ENCODE measurements around the gene SNX25. TPM values are rescaled to one million over a fixed set of nuclear protein-coding genes. Genes with fewer than 3 reads are reported as not detected.

The SNX25 gene
- total RNA-seq, 1 experiment from 2014 or later: 16.7 TPM

- Histone ChIP-seq H3K27me3 (ENCODE audit: control insufficient read depth, insufficient read depth, low read length) (no peaks in the 10 kb centered on the region), H3K27ac (ENCODE audit: low read length) (no peak overlapping the region), H3K9me3 (ENCODE audit: control insufficient read depth, insufficient read depth, low read depth, low read length) (no peaks in the 10 kb centered on the region), H3K36me3 (ENCODE audit: control insufficient read depth, insufficient read depth, low read length) (no peaks in the 10 kb centered on the region), H3K4me3 (ENCODE audit: low read depth in 2 of 2, low read length in 2 of 2) (no peak overlapping the region), H3K4me1 (ENCODE audit: control insufficient read depth, insufficient read depth, low read length) (no peaks in the 10 kb centered on the region)
- ChIA-PET CTCF (no interaction called here), POLR2A (no interaction called here)
- DNase-seq (ENCODE audit: low read depth, low spot score): no peak
- BruUV-seq (replicated peaks): no TSS peak
- TF ChIP-seq CTCF (IDR thresholded peaks at IDR 0.05) (no peak), POLR2AphosphoS5 (IDR thresholded peaks at IDR 0.05; ENCODE audit: low read depth, low read length) (no peak), REST (IDR thresholded peaks at IDR 0.05; ENCODE audit: insufficient read depth in 1 of 2, low read depth in 2 of 2, low read length in 1 of 2) (no peak), TCF7L2 (IDR thresholded peaks at IDR 0.05; ENCODE audit: low read depth, low read length) (no peak), SIN3A (IDR thresholded peaks at IDR 0.05; ENCODE audit: borderline replicate concordance, insufficient read depth, low read depth, low read length) (no peak)
- in situ Hi-C loops (cut with HindIII; ENCODE audit: low pct_unique_long_range_greater_than_20kb, low sequenced_read_pairs) (no loop called here), intact Hi-C loops (cut with micrococcal nuclease; ENCODE audit: unreplicated experiment) (no loop called here)
- ATAC-seq: no peak
These were observed 174.7 kb downstream of the SNX25 start for GRCh38 chr4:185384061-185384460.

GRCh38 chr4:185384930-185385331 is 175.5 kb downstream of the SNX25 start:
- intact Hi-C loops (cut with micrococcal nuclease; ENCODE audit: unreplicated experiment): no loop called here
- H3K4me3 ChIP-seq (ENCODE audit: low read depth in 2 of 2, low read length in 2 of 2): no peak overlapping the region

More at GRCh38 chr4:185384930-185385331, 175.5 kb downstream of the SNX25 start:
- ATAC-seq: no peak
- TF ChIP-seq REST (IDR thresholded peaks at IDR 0.05; ENCODE audit: insufficient read depth in 1 of 2, low read depth in 2 of 2, low read length in 1 of 2): no peak
- TF ChIP-seq TCF7L2 (IDR thresholded peaks at IDR 0.05; ENCODE audit: low read depth, low read length): no peak
- TF ChIP-seq SIN3A (IDR thresholded peaks at IDR 0.05; ENCODE audit: borderline replicate concordance, insufficient read depth, low read depth, low read length): no peak
- TF ChIP-seq POLR2AphosphoS5 (IDR thresholded peaks at IDR 0.05; ENCODE audit: low read depth, low read length): no peak
- no peak for TF ChIP-seq CTCF (IDR thresholded peaks at IDR 0.05)
- H3K27me3 ChIP-seq (ENCODE audit: control insufficient read depth, insufficient read depth, low read length): no peaks in the 10 kb centered on the region
- no peaks in the 10 kb centered on the region for H3K9me3 ChIP-seq (ENCODE audit: control insufficient read depth, insufficient read depth, low read depth, low read length)
- ChIA-PET POLR2A (no interaction called here), CTCF (interaction anchor here (0.6 kb wide), 1 partner anchor 206 kb away, joined by 3 read pairs; no protein-coding TSS in a partner anchor)
- H3K36me3 ChIP-seq (ENCODE audit: control insufficient read depth, insufficient read depth, low read length): no peaks in the 10 kb centered on the region
- no peaks in the 10 kb centered on the region for H3K4me1 ChIP-seq (ENCODE audit: control insufficient read depth, insufficient read depth, low read length)
- H3K27ac ChIP-seq (ENCODE audit: low read length): no peak overlapping the region
- in situ Hi-C loops (cut with HindIII; ENCODE audit: low pct_unique_long_range_greater_than_20kb, low sequenced_read_pairs): no loop called here
- no peak for DNase-seq (ENCODE audit: low read depth, low spot score)
- BruUV-seq (replicated peaks): no TSS peak
